SK-N-SH (cell line): Measurements from ENCODE around the gene CA12.

Source experiments
- ELF1 ChIP-seq: IDR thresholded peaks from 2 replicates; pipeline ENCODE4 v1.4.0; 2012
- EP300 ChIP-seq, 2 experiments: IDR thresholded peaks; 2 replicates each; pipeline versions ENCODE4 v1.4.0 to v1.6.1; 2012; ENCODE audit warnings: borderline replicate concordance in 1 of 2, low read depth in 1 of 2, low read length in 1 of 2
- FOXJ3 ChIP-seq: sonication (generic); formaldehyde crosslinking; IDR thresholded peaks from 2 replicates; pipeline ENCODE4 v1.5.1; 2020; ENCODE audit warnings: mild to moderate bottlenecking, missing genetic modification reagents
- GABPA ChIP-seq: IDR thresholded peaks from 2 replicates; pipeline ENCODE4 v1.4.0; 2012; ENCODE audit warnings: low read depth, mild to moderate bottlenecking
- MXI1 ChIP-seq: IDR thresholded peaks from 2 replicates; pipeline ENCODE4 v1.6.1; 2012; ENCODE audit warnings: mild to moderate bottlenecking, low read depth, low read length, improper control_type of control experiment
- POLR2AphosphoS5 ChIP-seq: IDR thresholded peaks from 2 replicates; pipeline ENCODE4 v1.6.1; 2012; ENCODE audit warnings: low read depth, low read length
- RAD21 ChIP-seq: IDR thresholded peaks from 2 replicates; pipeline ENCODE4 v1.6.1; 2012; ENCODE audit warnings: mild to moderate bottlenecking, low read length
- RCOR1 ChIP-seq: fragments of 150-350 bp; IDR thresholded peaks from 2 replicates; pipeline ENCODE4 v1.6.1; 2017; ENCODE audit warnings: antibody characterized with exemption, low read length
- RXRA ChIP-seq: IDR thresholded peaks from 2 replicates; pipeline ENCODE4 v1.4.0; 2012; ENCODE audit warnings: low read depth, mild to moderate bottlenecking, borderline replicate concordance
- TAF1 ChIP-seq: IDR thresholded peaks from 2 replicates; pipeline ENCODE4 v1.6.1; 2012; ENCODE audit warnings: low read depth, mild to moderate bottlenecking, low read length, moderate library complexity, borderline replicate concordance
- TF ChIP-seq, protein P1 (sequence below): fragments of 200-600 bp; sonication (generic); IDR thresholded peaks from 2 replicates; pipeline ENCODE4 v1.6.1; 2017; ENCODE audit warnings: antibody characterized with exemption, mild to moderate bottlenecking, moderate library complexity
- TF ChIP-seq, protein P2 (sequence below): IDR thresholded peaks from 2 replicates; pipeline ENCODE4 v1.4.0; 2012; ENCODE audit warnings: low read depth
- TF ChIP-seq, protein P3 (sequence below): fragments of 150-350 bp; IDR thresholded peaks from 2 replicates; pipeline ENCODE4 v1.6.1; 2017; ENCODE audit warnings: antibody characterized with exemption, low read length, low read depth, borderline replicate concordance
- TF ChIP-seq, protein P4 (sequence below): IDR thresholded peaks from 2 replicates; pipeline ENCODE4; 2012

DNA sequence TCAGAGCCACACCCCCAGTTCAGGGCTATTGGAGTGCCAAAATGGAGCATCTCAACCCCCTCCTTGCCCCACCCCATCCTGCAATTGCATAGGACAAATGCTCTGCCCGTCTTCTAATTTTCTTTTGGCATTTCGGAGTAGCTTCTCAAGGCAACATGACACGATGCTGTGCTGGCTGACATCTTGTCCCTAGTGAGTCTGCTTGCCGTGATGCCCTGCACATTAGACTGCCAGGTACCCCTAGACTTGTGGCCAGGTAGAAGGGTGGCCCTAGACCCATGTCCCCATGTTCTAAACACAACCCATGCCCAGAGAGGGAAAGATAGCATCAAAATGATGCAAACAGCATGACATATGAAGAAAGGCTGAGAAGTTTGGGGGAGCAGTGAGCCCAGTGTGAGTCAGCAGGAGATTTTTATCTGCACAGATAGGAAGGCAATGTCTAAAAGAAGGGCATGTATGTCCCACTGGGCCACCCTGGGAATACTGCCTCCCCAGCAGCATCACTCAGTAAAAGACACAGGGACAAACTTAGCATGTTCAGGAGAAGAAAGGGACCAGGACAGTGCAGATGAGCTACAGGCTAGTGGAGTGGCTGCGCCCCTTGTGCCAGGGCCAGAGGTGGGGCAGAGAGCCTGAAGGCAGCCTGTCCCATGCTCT, 36.8 kb downstream of the CA12 start:
- no peak for TF ChIP-seq TAF1
- TF ChIP-seq, protein P1, sequence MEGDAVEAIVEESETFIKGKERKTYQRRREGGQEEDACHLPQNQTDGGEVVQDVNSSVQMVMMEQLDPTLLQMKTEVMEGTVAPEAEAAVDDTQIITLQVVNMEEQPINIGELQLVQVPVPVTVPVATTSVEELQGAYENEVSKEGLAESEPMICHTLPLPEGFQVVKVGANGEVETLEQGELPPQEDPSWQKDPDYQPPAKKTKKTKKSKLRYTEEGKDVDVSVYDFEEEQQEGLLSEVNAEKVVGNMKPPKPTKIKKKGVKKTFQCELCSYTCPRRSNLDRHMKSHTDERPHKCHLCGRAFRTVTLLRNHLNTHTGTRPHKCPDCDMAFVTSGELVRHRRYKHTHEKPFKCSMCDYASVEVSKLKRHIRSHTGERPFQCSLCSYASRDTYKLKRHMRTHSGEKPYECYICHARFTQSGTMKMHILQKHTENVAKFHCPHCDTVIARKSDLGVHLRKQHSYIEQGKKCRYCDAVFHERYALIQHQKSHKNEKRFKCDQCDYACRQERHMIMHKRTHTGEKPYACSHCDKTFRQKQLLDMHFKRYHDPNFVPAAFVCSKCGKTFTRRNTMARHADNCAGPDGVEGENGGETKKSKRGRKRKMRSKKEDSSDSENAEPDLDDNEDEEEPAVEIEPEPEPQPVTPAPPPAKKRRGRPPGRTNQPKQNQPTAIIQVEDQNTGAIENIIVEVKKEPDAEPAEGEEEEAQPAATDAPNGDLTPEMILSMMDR = no peak
- peak in 1 of 2 experiments; percentile 28; a peak in 1 of 4 replicates for TF ChIP-seq EP300 (IDR thresholded peaks at IDR 0.05; ENCODE audit: borderline replicate concordance in 1 of 2, low read depth in 1 of 2, low read length in 1 of 2)
- TF ChIP-seq RXRA = no peak
- TF ChIP-seq POLR2AphosphoS5 = no peak
- TF ChIP-seq GABPA = no peak
- TF ChIP-seq, protein P2, sequence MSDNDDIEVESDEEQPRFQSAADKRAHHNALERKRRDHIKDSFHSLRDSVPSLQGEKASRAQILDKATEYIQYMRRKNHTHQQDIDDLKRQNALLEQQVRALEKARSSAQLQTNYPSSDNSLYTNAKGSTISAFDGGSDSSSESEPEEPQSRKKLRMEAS = peak; percentile 36; the same call in 1 of the 2 replicates
- no peak for TF ChIP-seq RAD21
- TF ChIP-seq RCOR1 = no peak
- no peak for TF ChIP-seq MXI1
- no peak for TF ChIP-seq FOXJ3
- TF ChIP-seq, protein P3, sequence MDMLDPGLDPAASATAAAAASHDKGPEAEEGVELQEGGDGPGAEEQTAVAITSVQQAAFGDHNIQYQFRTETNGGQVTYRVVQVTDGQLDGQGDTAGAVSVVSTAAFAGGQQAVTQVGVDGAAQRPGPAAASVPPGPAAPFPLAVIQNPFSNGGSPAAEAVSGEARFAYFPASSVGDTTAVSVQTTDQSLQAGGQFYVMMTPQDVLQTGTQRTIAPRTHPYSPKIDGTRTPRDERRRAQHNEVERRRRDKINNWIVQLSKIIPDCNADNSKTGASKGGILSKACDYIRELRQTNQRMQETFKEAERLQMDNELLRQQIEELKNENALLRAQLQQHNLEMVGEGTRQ = no peak
- no peak for TF ChIP-seq ELF1
- TF ChIP-seq, protein P4, sequence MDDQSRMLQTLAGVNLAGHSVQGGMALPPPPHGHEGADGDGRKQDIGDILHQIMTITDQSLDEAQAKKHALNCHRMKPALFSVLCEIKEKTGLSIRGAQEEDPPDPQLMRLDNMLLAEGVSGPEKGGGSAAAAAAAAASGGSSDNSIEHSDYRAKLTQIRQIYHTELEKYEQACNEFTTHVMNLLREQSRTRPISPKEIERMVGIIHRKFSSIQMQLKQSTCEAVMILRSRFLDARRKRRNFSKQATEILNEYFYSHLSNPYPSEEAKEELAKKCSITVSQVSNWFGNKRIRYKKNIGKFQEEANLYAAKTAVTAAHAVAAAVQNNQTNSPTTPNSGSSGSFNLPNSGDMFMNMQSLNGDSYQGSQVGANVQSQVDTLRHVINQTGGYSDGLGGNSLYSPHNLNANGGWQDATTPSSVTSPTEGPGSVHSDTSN = peak; percentile 55
